Panc1 (cell line): ENCODE results near the gene CACNA2D3. TPM values are rescaled to one million over a fixed set of nuclear protein-coding genes. Genes with fewer than 3 reads are reported as not detected.

Experiments used
- ATAC-seq: fragments of 200-7000 bp; cut with Tn5 transposase; 2 replicates; pipeline ENCODE4 v1.9.1; 2020; ENCODE audit warnings: mild to moderate bottlenecking, moderate library complexity
- BruUV-seq: library from RNA; stranded (reverse); fragments of 400-500 nt; replicated peaks from 2 replicates; lab custom pipeline; 2021; lab: Mats Ljungman, UMichigan
- CTCF ChIA-PET: fragments of 300-600 bp; sonication (Branson Sonifier 250); formaldehyde crosslinking; loops from one replicate; lab custom pipeline; 2022; ENCODE audit warnings: antibody characterized with exemption; lab: Charles Lee
- POLR2A ChIA-PET: fragments of 300-600 bp; sonication (Branson Sonifier 250); formaldehyde crosslinking; loops from one replicate; lab custom pipeline; 2022; ENCODE audit warnings: antibody characterized with exemption; lab: Charles Lee
- DNase-seq: peaks from one replicate; pipeline ENCODE4 v3.0.0-alpha.2; 2010; ENCODE audit warnings: low read depth, low spot score
- H3K27ac ChIP-seq: 2 replicates; pipeline ENCODE4 v1.5.1; 2011; ENCODE audit warnings: mild to moderate bottlenecking, low read length, inconsistent platforms
- H3K27me3 ChIP-seq: fragments of 200-500 bp; sonication (Bioruptor generic); 2 replicates; pipeline ENCODE4 v1.6.0; 2014; ENCODE audit warnings: low read length, inconsistent platforms; ENCODE audit not compliant: control insufficient read depth, insufficient read depth
- H3K36me3 ChIP-seq: fragments of 200-500 bp; sonication (Bioruptor generic); 2 replicates; pipeline ENCODE4 v1.5.1; 2014; ENCODE audit warnings: inconsistent platforms, mild to moderate bottlenecking, low read length, moderate library complexity; ENCODE audit not compliant: control insufficient read depth, insufficient read depth
- H3K4me1 ChIP-seq: 2 replicates; pipeline ENCODE4 v1.5.1; 2011; ENCODE audit warnings: inconsistent platforms, mild to moderate bottlenecking, low read length, moderate library complexity; ENCODE audit not compliant: control insufficient read depth, insufficient read depth
- H3K4me3 ChIP-seq, 2 experiments: 2 replicates each; pipeline ENCODE4 v1.5.1; 2011 to 2012; ENCODE audit warnings: low read depth in 2 of 2, low read length in 2 of 2, mild to moderate bottlenecking in 2 of 2, inconsistent platforms in 1 of 2, moderate library complexity in 1 of 2
- H3K9me3 ChIP-seq: fragments of 200-500 bp; sonication (Bioruptor generic); 2 replicates; pipeline ENCODE4 v1.5.1; 2014; ENCODE audit warnings: low read depth, mild to moderate bottlenecking, inconsistent platforms, low read length, moderate library complexity; ENCODE audit not compliant: control insufficient read depth, insufficient read depth
- CTCF ChIP-seq: fragments of 450-650 bp; IDR thresholded peaks from 2 replicates; pipeline ENCODE4 v1.5.1; 2017; ENCODE audit warnings: mild to moderate bottlenecking
- POLR2AphosphoS5 ChIP-seq: IDR thresholded peaks from 2 replicates; pipeline ENCODE4 v1.6.1; 2012; ENCODE audit warnings: mild to moderate bottlenecking, low read depth, low read length, moderate library complexity
- REST ChIP-seq, 2 experiments: IDR thresholded peaks; 2 replicates each; pipeline ENCODE4 v1.6.1; 2011 to 2012; ENCODE audit warnings: low read depth in 2 of 2, control low read depth in 1 of 2, low read length in 1 of 2, mild to moderate bottlenecking in 1 of 2, moderate library complexity in 1 of 2; ENCODE audit not compliant: insufficient read depth in 1 of 2
- SIN3A ChIP-seq: IDR thresholded peaks from 2 replicates; pipeline ENCODE4 v1.6.1; 2012; ENCODE audit warnings: low read depth, mild to moderate bottlenecking, low read length, moderate library complexity, borderline replicate concordance; ENCODE audit not compliant: insufficient read depth
- TCF7L2 ChIP-seq: IDR thresholded peaks from 2 replicates; pipeline ENCODE4 v1.6.1; 2011; ENCODE audit warnings: mild to moderate bottlenecking, low read depth, low read length, inconsistent platforms
- in situ Hi-C: cut with HindIII; loops from 2 replicates; pipeline ENCODE4 v1.10.0; 2016; ENCODE audit warnings: low sequenced_read_pairs, low pct_unique_long_range_greater_than_20kb
- intact Hi-C: fragments of 100-400 bp; cut with micrococcal nuclease; formaldehyde crosslinking; loops from one replicate; pipeline ENCODE4 v1.10.0; 2022; ENCODE audit not compliant: unreplicated experiment
- total RNA-seq: library from RNA; stranded (reverse); gene quantifications from one replicate; pipeline ENCODE4 v1.2.1, GENCODE V29; 2021; ENCODE audit not compliant: unreplicated experiment

CACNA2D3 gene
- total RNA-seq, 1 experiment from 2014 or later = 0.41 TPM

DNA sequence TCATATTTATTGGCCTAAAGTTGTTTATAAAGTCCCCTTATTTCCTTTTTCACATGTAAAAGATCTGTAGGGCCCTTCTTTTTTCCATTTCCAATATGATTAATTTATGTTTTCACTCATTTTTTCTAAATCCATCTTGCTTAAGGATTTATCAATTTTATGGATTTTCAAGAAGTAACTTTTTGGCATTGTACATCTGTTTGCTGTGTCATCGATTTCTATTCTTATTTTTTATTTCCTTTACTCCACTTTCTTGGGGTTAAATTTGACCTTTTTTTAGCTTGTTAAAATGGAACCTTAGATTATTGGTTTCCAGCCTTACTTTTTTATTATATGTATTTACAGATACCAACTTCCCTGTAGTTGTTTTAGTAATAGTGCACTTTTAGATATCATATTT is 597.6 kb downstream of the CACNA2D3 start:
- Histone ChIP-seq H3K4me3 (no peak overlapping the region), H3K4me1 (no peaks in the 10 kb centered on the region), H3K27ac (no peak overlapping the region), H3K9me3 (no peaks in the 10 kb centered on the region), H3K27me3 (no peaks in the 10 kb centered on the region), H3K36me3 (no peaks in the 10 kb centered on the region)
- in situ Hi-C loops = no loop called here
- ChIA-PET POLR2A (no interaction called here), CTCF (no interaction called here)
- ATAC-seq (no peak), DNase-seq (no peak)
- intact Hi-C loops = no loop called here
- no TSS peak for BruUV-seq
- TF ChIP-seq POLR2AphosphoS5 (no peak), CTCF (no peak), TCF7L2 (no peak), SIN3A (no peak), REST (IDR thresholded peaks at IDR 0.05; ENCODE audit: insufficient read depth in 1 of 2, low read depth in 2 of 2, low read length in 1 of 2) (no peak)

- H3K4me1 ChIP-seq = no peaks in the 10 kb centered on the region
- ChIA-PET POLR2A (no interaction called here), CTCF (no interaction called here)
- no peaks in the 10 kb centered on the region for H3K36me3 ChIP-seq
- no peaks in the 10 kb centered on the region for H3K27me3 ChIP-seq
- no peak for ATAC-seq
- no peak for TF ChIP-seq POLR2AphosphoS5
- no peak for TF ChIP-seq REST (IDR thresholded peaks at IDR 0.05; ENCODE audit: insufficient read depth in 1 of 2, low read depth in 2 of 2, low read length in 1 of 2)
- no peak for TF ChIP-seq CTCF
- no peak for TF ChIP-seq SIN3A
- TF ChIP-seq TCF7L2 = no peak
- H3K4me3 ChIP-seq = no peak overlapping the region
- no peak overlapping the region for H3K27ac ChIP-seq
- DNase-seq = no peak
- no peaks in the 10 kb centered on the region for H3K9me3 ChIP-seq
- intact Hi-C loops = no loop called here
- in situ Hi-C loops = no loop called here
- no TSS peak for BruUV-seq
These were observed 598.3 kb downstream of the CACNA2D3 start for GRCh38 chr3:54720604-54721003.
